T-helper 9 cell (primary cell): ENCODE measurements around the gene CPT1A.

ENCODE experiments used
- DNase-seq: peaks from one replicate; pipeline ENCODE4 v3.0.0-alpha.2; 2020

Gene CPT1A

DNA sequence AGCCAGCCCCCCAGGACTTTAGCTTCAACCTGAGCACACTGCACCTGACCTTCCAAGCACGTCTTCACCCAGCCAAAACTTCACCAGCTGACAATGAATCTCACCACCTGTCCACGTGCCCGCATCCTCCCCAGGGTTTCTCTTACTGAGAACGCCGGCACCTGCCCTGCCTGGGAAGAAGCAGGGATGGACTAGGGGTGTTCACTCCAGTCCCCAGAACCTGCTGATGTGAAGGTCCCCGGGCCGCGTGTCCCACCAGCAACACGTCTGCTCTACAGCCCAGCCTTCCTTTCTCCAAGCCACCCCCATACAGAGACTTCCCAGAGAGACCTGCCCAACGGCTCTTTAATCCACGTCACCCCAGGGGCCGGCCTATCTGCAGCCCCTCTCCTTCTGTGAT is 12.8 kb downstream of the CPT1A start:
- DNase-seq = no peak

GRCh38 chr11:68828155-68828931 is 13.4 kb downstream of the CPT1A start:
- no peak for DNase-seq

DNA sequence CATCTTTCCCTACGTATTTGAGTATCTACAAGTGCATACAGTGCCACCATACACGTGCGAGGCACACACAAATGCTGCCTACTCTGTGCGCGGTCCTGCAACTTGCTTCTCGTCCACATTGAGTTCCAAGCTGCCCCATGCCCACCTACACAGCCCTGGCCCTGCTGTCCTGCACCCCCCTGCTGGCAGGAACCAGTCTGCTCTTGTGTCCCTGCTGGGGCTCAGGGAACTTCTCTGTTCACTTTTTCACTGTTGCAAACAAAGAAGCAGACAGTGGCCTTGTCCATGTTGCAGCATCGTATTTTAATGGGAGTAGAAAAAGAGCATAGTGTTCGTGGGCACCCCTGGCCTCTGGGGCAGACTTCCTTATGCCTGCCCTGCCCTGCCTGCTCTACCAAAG is 14.0 kb downstream of the CPT1A start:
- DNase-seq = no peak

DNA sequence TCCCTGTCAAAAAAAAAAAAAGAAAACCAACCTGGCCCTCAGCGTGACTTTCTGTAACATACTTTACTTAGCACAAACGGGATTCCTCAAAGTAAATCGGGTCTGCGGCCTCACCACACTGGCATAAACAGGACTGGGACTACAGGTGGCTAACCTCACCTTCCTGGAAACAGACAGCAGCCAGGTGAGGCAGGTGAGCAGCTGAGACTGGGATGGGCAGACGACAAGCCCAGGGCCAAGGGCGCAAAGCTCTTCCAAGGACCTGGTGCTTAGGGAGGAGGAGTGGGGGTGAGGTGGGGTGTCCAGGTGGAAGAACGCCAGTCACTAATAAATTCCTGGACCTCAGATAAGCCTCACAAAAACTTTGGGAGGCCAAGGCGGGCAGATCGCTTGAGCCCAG is 15.0 kb downstream of the CPT1A start:
- DNase-seq = no peak

DNA sequence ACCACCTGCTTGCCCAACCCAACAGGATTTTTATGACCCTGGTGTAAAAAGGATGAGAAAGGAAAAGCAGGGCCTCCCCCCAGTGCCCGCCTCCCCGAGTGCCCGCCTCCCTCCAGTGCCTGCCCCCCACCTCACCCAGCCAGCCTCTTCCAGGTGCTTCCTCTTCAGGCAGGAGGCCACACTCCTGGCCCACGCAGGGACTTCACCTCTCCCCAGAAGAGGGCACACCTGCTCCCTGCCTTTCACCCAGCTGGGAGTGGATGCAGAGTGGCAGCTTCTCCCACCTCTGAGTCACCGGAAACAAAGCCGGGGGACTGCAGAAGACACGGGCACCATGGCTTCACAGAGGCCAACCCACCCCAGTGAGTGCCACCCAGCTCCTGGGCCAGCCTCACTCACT is 16.1 kb downstream of the CPT1A start:
- peak; percentile 41 for DNase-seq

GRCh38 chr11:68822546-68822945 is 19.2 kb downstream of the CPT1A start:
- no peak for DNase-seq

GRCh38 chr11:68821670-68822069 is 20.0 kb downstream of the CPT1A start:
- DNase-seq = no peak

GRCh38 chr11:68819362-68819761 is 22.4 kb downstream of the CPT1A start:
- DNase-seq = no peak

DNA sequence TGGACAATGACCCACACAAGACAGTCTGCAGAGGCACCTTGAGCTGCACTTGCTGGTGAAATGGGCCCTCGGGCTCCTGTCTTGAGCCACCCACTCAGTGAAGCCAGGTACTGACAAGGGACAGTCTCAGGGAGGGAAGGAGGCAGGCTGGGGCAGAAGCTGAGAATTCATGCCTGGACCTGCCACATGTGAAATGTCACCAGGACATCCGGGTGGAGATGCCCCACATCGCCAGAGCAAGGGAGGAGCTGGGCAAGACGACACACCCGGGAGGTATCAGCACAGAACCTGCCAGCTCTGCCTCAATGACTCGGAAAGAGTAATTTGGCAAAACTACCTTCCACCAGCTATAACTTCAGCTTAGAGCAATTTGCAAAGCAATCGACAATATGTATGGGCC is 23.5 kb downstream of the CPT1A start:
- no peak for DNase-seq

- DNase-seq = no peak
Measured at GRCh38 chr11:68817554-68817953, 24.2 kb downstream of the CPT1A start.

GRCh38 chr11:68816917-68817419 is 24.7 kb downstream of the CPT1A start:
- no peak for DNase-seq

DNA sequence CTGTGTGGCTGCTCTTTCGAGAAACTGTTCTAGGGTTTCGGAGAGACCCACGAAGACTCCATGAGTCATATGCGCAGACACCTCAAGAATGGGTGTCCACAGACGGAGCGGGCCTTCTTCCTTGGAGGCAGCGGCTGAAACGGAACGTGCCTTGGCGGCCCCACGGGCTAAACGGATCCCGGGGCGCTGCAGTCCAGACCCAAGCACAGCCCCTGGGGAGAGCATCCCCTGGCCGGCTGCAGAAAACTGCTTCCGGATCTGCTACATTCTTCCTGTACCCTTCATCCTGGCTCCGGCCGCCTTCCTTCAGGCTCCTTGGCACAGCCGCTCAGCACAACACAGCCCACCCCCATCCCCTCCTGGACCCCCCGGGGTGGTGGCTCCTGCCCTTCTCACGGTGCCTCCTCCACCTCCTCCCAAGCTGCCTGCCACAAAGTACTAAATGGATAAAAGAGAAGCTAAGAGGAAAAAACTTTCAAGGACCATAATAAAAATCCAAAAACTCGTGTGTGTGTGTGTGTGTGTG is 25.4 kb downstream of the CPT1A start:
- DNase-seq = no peak

GRCh38 chr11:68813773-68814172 is 27.9 kb downstream of the CPT1A start:
- no peak for DNase-seq

GRCh38 chr11:68812526-68812925 is 29.2 kb downstream of the CPT1A start:
- DNase-seq = no peak

GRCh38 chr11:68810164-68810563 is 31.6 kb downstream of the CPT1A start:
- no peak for DNase-seq

- DNase-seq = no peak
Measured at GRCh38 chr11:68809506-68809905, 32.2 kb downstream of the CPT1A start.

DNA sequence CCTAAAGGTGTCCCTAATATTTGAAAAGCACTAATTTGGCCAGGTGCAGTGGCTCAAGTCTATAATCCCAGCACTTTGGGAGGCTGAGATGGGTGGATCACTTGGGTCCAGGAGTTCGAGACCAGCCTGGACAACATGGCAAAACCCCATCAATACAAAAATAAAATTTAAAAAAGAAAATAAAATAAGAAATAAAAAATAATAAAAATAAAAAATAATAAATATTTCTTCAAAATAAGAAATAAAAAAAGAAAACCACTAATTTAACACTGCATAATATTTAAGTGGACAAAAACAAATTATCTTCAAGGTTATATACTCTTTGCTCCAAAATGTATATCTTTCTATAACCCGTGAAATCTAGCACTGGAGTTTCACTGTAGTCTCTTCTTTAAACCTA is 32.9 kb downstream of the CPT1A start:
- no peak for DNase-seq

DNA sequence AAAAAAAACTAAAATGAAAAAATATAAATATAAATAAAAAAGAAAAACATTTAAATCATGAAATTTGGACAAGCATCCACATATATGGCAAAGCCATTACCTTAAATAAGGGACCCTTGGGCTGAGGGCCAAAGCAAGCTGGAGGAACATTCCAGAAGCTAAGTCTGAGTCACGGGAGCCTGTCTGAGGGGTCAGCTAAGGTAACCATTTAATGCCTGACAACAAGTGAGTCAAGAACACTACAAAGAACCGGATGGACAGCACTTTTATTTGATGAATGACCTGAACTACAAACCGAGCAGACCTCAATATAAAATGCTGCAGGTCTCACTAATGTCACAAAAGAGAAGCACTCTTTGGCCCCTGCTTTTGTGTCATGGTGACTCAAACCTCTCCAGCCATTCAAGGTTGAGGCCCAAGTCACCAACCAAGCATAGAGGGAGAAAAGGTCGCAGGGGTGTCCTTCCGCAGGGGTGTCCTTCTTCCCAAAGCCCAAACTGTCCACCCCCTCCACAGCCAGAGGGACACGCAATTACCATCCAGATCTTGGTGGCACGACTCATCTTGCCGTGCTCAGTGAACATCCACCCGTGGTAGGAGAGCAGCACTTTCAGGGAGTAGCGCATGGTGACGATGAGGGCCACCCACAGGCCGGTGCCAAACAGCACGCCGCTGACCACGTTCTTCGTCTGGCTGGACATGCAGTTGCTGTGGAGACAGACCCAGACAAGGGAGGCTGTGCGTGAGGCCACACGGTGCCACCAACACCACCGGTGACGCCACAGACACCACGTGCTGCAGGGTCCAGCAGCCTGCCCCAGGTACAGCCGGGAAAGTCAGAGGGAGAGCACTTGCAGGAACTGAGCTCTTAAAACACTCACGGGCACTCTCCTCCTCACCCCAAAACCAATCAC is 34.5 kb downstream of the CPT1A start:
- no peak for DNase-seq

- no peak for DNase-seq
Measured at GRCh38 chr11:68804786-68805185, 36.9 kb downstream of the CPT1A start.

- no peak for DNase-seq
Measured at GRCh38 chr11:68803766-68804165, 38.0 kb downstream of the CPT1A start.

DNA sequence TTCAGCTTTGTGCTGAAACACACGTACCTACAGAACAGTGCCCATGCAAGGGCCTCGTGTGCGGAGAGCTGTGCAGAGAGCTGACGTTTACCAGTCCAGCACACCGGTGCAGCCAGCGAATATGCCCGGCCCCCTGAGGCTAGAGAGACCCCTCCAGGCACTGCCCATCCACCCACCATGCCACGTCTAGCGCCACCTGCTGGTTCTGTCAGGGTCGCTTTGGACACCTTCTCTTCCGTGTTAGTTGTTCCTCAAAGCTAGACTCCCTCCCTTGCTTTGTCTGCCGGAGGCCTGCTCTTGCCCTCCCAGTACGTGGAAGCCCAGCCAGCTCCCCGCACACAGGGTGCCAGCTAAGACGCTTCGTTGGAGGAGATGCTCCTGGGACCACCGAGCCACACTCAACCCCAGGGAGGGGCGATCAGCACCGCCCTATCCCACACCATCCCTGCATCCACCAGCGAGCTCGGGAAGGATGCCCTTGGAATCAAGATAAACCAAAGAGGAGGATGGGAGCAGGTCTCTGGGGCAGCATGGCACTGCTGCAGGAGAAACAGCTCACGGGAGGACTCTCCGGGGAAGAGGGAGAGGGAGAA is 43.4 kb downstream of the CPT1A start:
- DNase-seq = peak; percentile 44

- no peak for DNase-seq
Measured at GRCh38 chr11:68796801-68797200, 44.9 kb downstream of the CPT1A start.

DNA sequence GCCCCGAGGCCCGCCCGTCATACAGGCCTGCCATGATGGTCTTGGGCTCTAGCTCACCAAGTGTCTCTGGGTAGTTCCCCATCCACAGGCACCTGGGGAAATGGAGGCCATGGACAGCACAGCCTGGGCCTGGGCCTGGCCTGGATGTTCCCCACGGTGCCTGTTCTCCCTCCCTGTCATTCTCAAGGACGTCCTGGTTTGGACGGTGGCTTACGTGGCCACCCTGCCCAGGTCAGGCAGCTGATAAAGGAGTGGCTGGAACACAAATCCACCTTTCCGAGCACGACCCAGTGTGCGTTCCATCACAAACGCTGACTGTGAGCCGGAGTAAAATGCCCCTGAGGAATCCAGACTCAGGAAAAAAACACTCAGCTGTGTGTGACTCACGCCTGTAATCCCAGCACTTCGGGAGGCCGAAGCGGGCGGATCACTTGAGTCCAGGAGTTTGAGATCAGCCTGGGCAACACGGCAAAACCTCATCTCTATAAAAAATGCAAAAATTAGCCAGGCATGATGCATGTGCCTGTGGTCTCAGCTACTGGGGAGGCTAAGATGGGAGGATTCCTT is 49.2 kb downstream of the CPT1A start:
- no peak for DNase-seq
